Measurements from ENCODE around the gene THSD4. TPM values are rescaled to one million over a fixed set of nuclear protein-coding genes. Genes with fewer than 3 reads are reported as not detected.

The THSD4 gene
- total and polyA plus RNA-seq, 2 of the 8 experiments (the other 6 are each of a cell fraction or from before 2014, with no cell fraction given): 2.5 to 6.2 TPM

GRCh38 chr15:71293723-71294122 is 178.5 kb downstream of the THSD4 start:
- H3K9me3 ChIP-seq (ENCODE audit: insufficient read depth in 2 of 2, low read depth in 1 of 2, low read length in 1 of 2): no peaks in the 10 kb centered on the region; a peak in 1 of 4 replicates
- no peak for FAIRE-seq
- H2BK5ac ChIP-seq (ENCODE audit: low read depth, low read length): no peak overlapping the region
- H3K56ac ChIP-seq (replicated peaks; ENCODE audit: insufficient read length, low read depth, low read length): no peak overlapping the region
- H3K27me3 ChIP-seq (replicated peaks in 1 of 4; ENCODE audit: control insufficient read depth in 3 of 4, extremely low read depth in 1 of 4, insufficient read depth in 3 of 4, low read length in 3 of 4): no peaks in the 10 kb centered on the region
- no peak overlapping the region for H3K23ac ChIP-seq (ENCODE audit: insufficient read length)
- no peak for TF ChIP-seq SAP30 (IDR thresholded peaks at IDR 0.05; ENCODE audit: insufficient read depth, insufficient replicate concordance, low read length)
- no peak for TF ChIP-seq ATF2 (IDR thresholded peaks at IDR 0.05; ENCODE audit: low read length)
- no peak for TF ChIP-seq ASH2L (IDR thresholded peaks at IDR 0.05; ENCODE audit: low read length)
- H4K20me1 ChIP-seq (replicated peaks in 1 of 2; ENCODE audit: control insufficient read depth in 1 of 2, insufficient read depth in 2 of 2, low read length in 2 of 2): no peaks in the 10 kb centered on the region
- no peak overlapping the region for H3K4me3 ChIP-seq (ENCODE audit: extremely low read depth in 1 of 4, insufficient read depth in 2 of 4, low read depth in 3 of 4, low read length in 4 of 4)
- no peaks in the 10 kb centered on the region for H3K4me1 ChIP-seq (replicated peaks in 1 of 4; ENCODE audit: control insufficient read depth in 3 of 4, insufficient read depth in 4 of 4, low read length in 3 of 4)
- no peaks in the 10 kb centered on the region for H3K79me2 ChIP-seq (ENCODE audit: control insufficient read depth in 1 of 2, insufficient read depth in 2 of 2, low read length in 2 of 2)
- H3K23me2 ChIP-seq (ENCODE audit: low read depth, low read length): no peaks in the 10 kb centered on the region
- no peak overlapping the region for H2BK12ac ChIP-seq (ENCODE audit: low read depth, low read length)
- POLR2A ChIA-PET (ENCODE audit: partially characterized antibody): interaction anchor here (0.6 kb wide), 1 partner anchor 166 kb away, joined by 4 read pairs; no protein-coding TSS in a partner anchor
- H3K14ac ChIP-seq (ENCODE audit: insufficient read length): no peak overlapping the region
- H3K4me2 ChIP-seq (ENCODE audit: insufficient read depth in 1 of 2, low read depth in 2 of 2, low read length in 2 of 2): no peak overlapping the region
- CTCF ChIA-PET (ENCODE audit: partially characterized antibody): interaction anchor here (0.6 to 2.2 kb wide), 4 partner anchors 10 to 172 kb away, joined by 3 to 6 read pairs (median 4); no protein-coding TSS in a partner anchor
- H4K5ac ChIP-seq (ENCODE audit: insufficient read length, low read depth, low read length): no peak overlapping the region
- DNase-seq (ENCODE audit: low read depth in 1 of 2, low spot score in 2 of 2): no peak
- no peaks in the 10 kb centered on the region for H3K79me1 ChIP-seq (ENCODE audit: low read depth, low read length)
- no peak overlapping the region for H2BK15ac ChIP-seq (ENCODE audit: low read length)
- H4K91ac ChIP-seq (replicated peaks; ENCODE audit: insufficient read length, low read length): no peak overlapping the region
- peak overlapping the region; percentile 44 for H3K4ac ChIP-seq (replicated peaks; ENCODE audit: insufficient read length, low read depth, low read length)
- no peak overlapping the region for H4K8ac ChIP-seq (ENCODE audit: extremely low read depth, insufficient read depth, low read length)
- H2BK120ac ChIP-seq (replicated peaks; ENCODE audit: low read depth, low read length): no peak overlapping the region
- no peaks in the 10 kb centered on the region for H3K36me3 ChIP-seq (ENCODE audit: control insufficient read depth in 2 of 4, insufficient read depth in 4 of 4, low read length in 3 of 4)
- H3K18ac ChIP-seq (ENCODE audit: extremely low read depth, low read length): no peak overlapping the region
- H2BK20ac ChIP-seq (ENCODE audit: low read length): no peak overlapping the region
- no peak overlapping the region for H2AFZ ChIP-seq (ENCODE audit: low read length)
- WGBS, 2 experiments (ENCODE audit: extremely low coverage in 1 of 2, insufficient coverage in 1 of 2, insufficient read length in 1 of 2, insufficient replicate concordance in 2 of 2, low coverage in 1 of 2, low lambda C conversion rate in 2 of 2, missing lambda C conversion rate in 1 of 2): 91% methylated on average over 2 of the region's 2 CpGs; no CpG with 5 or more reads in 1 of the 2 experiments
- H2AK5ac ChIP-seq (ENCODE audit: low read depth, low read length): no peak overlapping the region
- no peak overlapping the region for H3K9ac ChIP-seq (replicated peaks in 1 of 4; ENCODE audit: extremely low read depth in 1 of 4, low read depth in 3 of 4, low read length in 3 of 4)
- H3K27ac ChIP-seq (ENCODE audit: low read depth, low read length): no peak overlapping the region

Measured in H1 (cell line).